HCT116 (cell line): ENCODE measurements around the gene USP31. TPM values are rescaled to one million over a fixed set of nuclear protein-coding genes. Genes with fewer than 3 reads are reported as not detected.

Source experiments
- ATAC-seq: fragments of 200-7000 bp; cut with Tn5 transposase; 2 replicates; pipeline ENCODE4 v1.9.1; 2020; ENCODE audit warnings: mild to moderate bottlenecking, moderate library complexity
- BruUV-seq: library from RNA; stranded (reverse); fragments of 400-500 nt; replicated peaks from 2 replicates; lab custom pipeline; 2021; lab: Mats Ljungman, UMichigan
- CTCF ChIA-PET: fragments of 300-600 bp; sonication (Branson Sonifier 250); formaldehyde crosslinking; loops from one replicate; lab custom pipeline; 2021; ENCODE audit warnings: antibody characterized with exemption; lab: Charles Lee
- POLR2A ChIA-PET: fragments of 300-600, 350-600 bp; sonication (Branson Sonifier 250); formaldehyde crosslinking; loops from one replicate; lab custom pipeline; 2021; ENCODE audit warnings: antibody characterized with exemption; lab: Charles Lee
- RAD21 ChIA-PET, 2 experiments: fragments of 300-600 bp; sonication (Branson Sonifier 250); formaldehyde crosslinking; loops; one replicate each; lab custom pipeline; 2023; ENCODE audit warnings: low total read pairs in 2 of 2; ENCODE audit not compliant: uncharacterized antibody in 2 of 2, unreplicated experiment in 2 of 2, low non-redundant PET in 1 of 2; lab: Charles Lee
- DNase-seq: peaks from one replicate; pipeline ENCODE4 v3.0.0-alpha.2; 2010; ENCODE audit warnings: low read depth, low spot score
- H2AFZ ChIP-seq: fragments of 200-600 bp; shearing (Covaris generic), sonication (generic); 2 replicates; pipeline ENCODE4 v1.6.1; 2017; ENCODE audit warnings: low read depth, mixed run types, mixed read lengths, antibody characterized with exemption, low read length; ENCODE audit not compliant: poor library complexity, severe bottlenecking
- H3K27ac ChIP-seq: 2 replicates; pipeline ENCODE4 v1.5.1; 2012; ENCODE audit warnings: low read depth, low read length
- H3K27me3 ChIP-seq: fragments of 200-600 bp; sonication (generic); 2 replicates; pipeline ENCODE4 v1.6.1; 2016; ENCODE audit warnings: mixed run types, low read length, mixed read lengths; ENCODE audit not compliant: insufficient read depth
- H3K36me3 ChIP-seq, 2 experiments: fragments of 200-500 bp in 1 of 2; fragments of 200-600 bp in 1 of 2; sonication (Bioruptor generic) in 1 of 2; sonication (generic) in 1 of 2; 2 replicates each; pipeline versions ENCODE4 v1.5.1 to v1.6.1; 2014 to 2016; ENCODE audit warnings: low read length in 2 of 2, inconsistent platforms in 1 of 2, mixed read lengths in 1 of 2, mixed run types in 1 of 2; ENCODE audit not compliant: insufficient read depth in 2 of 2, control insufficient read depth in 1 of 2
- H3K4me1 ChIP-seq, 2 experiments: fragments of 200-600 bp in 1 of 2; sonication (generic) in 1 of 2; 2 replicates each; pipeline versions ENCODE4 v1.5.1 to v1.6.1; 2012 to 2017; ENCODE audit warnings: low read length in 2 of 2, inconsistent platforms in 1 of 2, mild to moderate bottlenecking in 1 of 2, mixed read lengths in 1 of 2, mixed run types in 1 of 2, moderate library complexity in 1 of 2; ENCODE audit not compliant: insufficient read depth in 2 of 2, control insufficient read depth in 1 of 2
- H3K4me2 ChIP-seq: fragments of 200-600 bp; sonication (generic); 2 replicates; pipeline ENCODE4 v1.6.1; 2017; ENCODE audit warnings: mixed run types, low read length, mixed read lengths
- H3K4me3 ChIP-seq, 2 experiments: fragments of 200-600 bp in 1 of 2; sonication (generic) in 1 of 2; replicated peaks in 1 of 2; 2 replicates each; pipeline ENCODE4 v1.5.1; 2011 to 2016; ENCODE audit warnings: low read length in 2 of 2, control low read depth in 1 of 2, low read depth in 1 of 2, mild to moderate bottlenecking in 1 of 2, mixed read lengths in 1 of 2, mixed run types in 1 of 2
- H3K79me2 ChIP-seq: fragments of 200-600 bp; sonication (generic); 2 replicates; pipeline ENCODE4 v1.6.1; 2017; ENCODE audit warnings: mild to moderate bottlenecking, mixed run types, low read length, moderate library complexity, mixed read lengths; ENCODE audit not compliant: insufficient read depth
- H3K9ac ChIP-seq: fragments of 200-600 bp; sonication (generic); 2 replicates; pipeline ENCODE4 v1.6.1; 2016; ENCODE audit warnings: low read length, mixed read lengths
- H3K9me2 ChIP-seq: fragments of 200-600 bp; sonication (generic), shearing (Covaris generic); 2 replicates; pipeline ENCODE4 v1.6.1; 2017; ENCODE audit warnings: mixed run types, mild to moderate bottlenecking, moderate library complexity; ENCODE audit not compliant: insufficient read depth
- H3K9me3 ChIP-seq, 2 experiments: fragments of 200-500 bp in 1 of 2; fragments of 200-600 bp in 1 of 2; sonication (Bioruptor generic) in 1 of 2; sonication (generic) in 1 of 2; 2 replicates each; pipeline ENCODE4 v1.6.1; 2014 to 2017; ENCODE audit warnings: low read length in 2 of 2, mixed read lengths in 2 of 2, inconsistent platforms in 1 of 2, low read depth in 1 of 2, mild to moderate bottlenecking in 1 of 2, mixed run types in 1 of 2, moderate library complexity in 1 of 2; ENCODE audit not compliant: control insufficient read depth in 1 of 2, insufficient read depth in 1 of 2
- H4K20me1 ChIP-seq: fragments of 200-600 bp; sonication (generic), shearing (Covaris generic); 2 replicates; pipeline ENCODE4 v1.6.1; 2017; ENCODE audit warnings: mixed run types, mild to moderate bottlenecking, moderate library complexity; ENCODE audit not compliant: insufficient read depth
- CBX3 ChIP-seq: IDR thresholded peaks from 2 replicates; pipeline ENCODE4 v1.6.1; 2012; ENCODE audit warnings: low read depth
- CEBPB ChIP-seq: IDR thresholded peaks from 2 replicates; pipeline ENCODE4 v1.6.1; 2012; ENCODE audit warnings: low read depth
- EGR1 ChIP-seq: IDR thresholded peaks from 2 replicates; pipeline ENCODE4 v1.6.1; 2012; ENCODE audit warnings: low read depth
- ELF1 ChIP-seq: IDR thresholded peaks from 2 replicates; pipeline ENCODE4 v1.6.1; 2012; ENCODE audit warnings: low read depth, borderline replicate concordance
- EZH2phosphoT487 ChIP-seq: fragments of 200-600 bp; IDR thresholded peaks from 2 replicates; pipeline ENCODE4 v1.6.1; 2018; ENCODE audit warnings: antibody characterized with exemption, borderline replicate concordance
- FOSL1 ChIP-seq: IDR thresholded peaks from 2 replicates; pipeline ENCODE4 v1.6.1; 2012; ENCODE audit warnings: low read depth
- JUND ChIP-seq: IDR thresholded peaks from 2 replicates; pipeline ENCODE4 v1.6.1; 2012
- MAX ChIP-seq: IDR thresholded peaks from 2 replicates; pipeline ENCODE4 v1.6.1; 2012
- POLR2A ChIP-seq: IDR thresholded peaks from 2 replicates; pipeline ENCODE4 v1.7.0; 2011; ENCODE audit warnings: borderline replicate concordance; ENCODE audit not compliant: insufficient read depth, insufficient read length; ENCODE audit errors: extremely low read depth
- RAD21 ChIP-seq: IDR thresholded peaks from 2 replicates; pipeline ENCODE4 v1.6.1; 2012; ENCODE audit warnings: low read depth, mild to moderate bottlenecking
- SIN3A ChIP-seq: IDR thresholded peaks from 2 replicates; pipeline ENCODE4 v1.6.1; 2012; ENCODE audit warnings: low read depth
- TCF7L2 ChIP-seq: IDR thresholded peaks from 2 replicates; pipeline ENCODE4 v1.7.0; 2011; ENCODE audit warnings: borderline replicate concordance, inconsistent platforms; ENCODE audit not compliant: insufficient read depth, insufficient read length; ENCODE audit errors: extremely low read depth
- ZFX ChIP-seq: fragments of 450-650 bp; IDR thresholded peaks from 2 replicates; pipeline ENCODE4 v1.6.1; 2017
- ZNF274 ChIP-seq: fragments of 200-500 bp; sonication (Bioruptor generic); IDR thresholded peaks from 2 replicates; pipeline ENCODE4 v1.6.1; 2014; ENCODE audit warnings: mild to moderate bottlenecking, low read depth, low read length, inconsistent platforms
- intact Hi-C: fragments of 100-400 bp; cut with micrococcal nuclease; formaldehyde crosslinking; loops from 2 replicates; pipeline ENCODE4 v1.10.0; 2022
- total RNA-seq: library from RNA; stranded (reverse); gene quantifications from one replicate; pipeline ENCODE4 v1.2.1, GENCODE V29; 2021; ENCODE audit not compliant: unreplicated experiment
- TF ChIP-seq, protein P1 (sequence below): IDR thresholded peaks from 2 replicates; pipeline ENCODE4 v1.6.1; 2012
- TF ChIP-seq, protein P2 (sequence below): IDR thresholded peaks from 2 replicates; pipeline ENCODE4 v1.6.1; 2012; ENCODE audit warnings: low read depth

USP31 gene
- total RNA-seq, 1 experiment from 2014 or later: 12.2 TPM

GRCh38 chr16:23172583-23172982 is 23.3 kb upstream of the USP31 start (continued):
- no peak for TF ChIP-seq TCF7L2
- no peak for TF ChIP-seq ELF1
- TF ChIP-seq SIN3A: no peak
- no peak for TF ChIP-seq FOSL1
- TF ChIP-seq RAD21: no peak
- TF ChIP-seq POLR2A: no peak

DNA sequence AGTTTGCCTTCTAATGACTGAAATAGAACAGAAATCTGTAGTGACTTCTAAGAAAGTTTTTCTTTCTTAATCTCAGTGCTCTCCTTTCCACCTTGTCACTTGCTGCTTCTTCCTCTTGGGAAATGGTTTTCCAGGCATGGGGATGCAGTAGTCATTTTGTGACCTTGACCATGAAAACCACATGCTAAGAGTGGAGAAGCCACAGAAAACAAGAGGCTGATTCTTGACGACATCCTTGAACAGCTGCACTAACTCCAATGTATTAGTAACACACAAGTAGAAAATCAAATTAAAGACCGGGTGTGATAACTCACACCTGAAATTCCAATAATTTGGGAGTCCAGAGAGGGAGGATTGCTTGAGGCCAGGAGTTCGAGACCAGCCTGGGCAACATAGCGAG is 15.5 kb upstream of the USP31 start:
- TF ChIP-seq CEBPB: no peak
- TF ChIP-seq RAD21: no peak
- Histone ChIP-seq H3K4me2 (no peak overlapping the region), H3K9me3 (no peaks in the 10 kb centered on the region), H4K20me1 (no peaks in the 10 kb centered on the region), H3K4me1 (no peaks in the 10 kb centered on the region), H2AFZ (no peak overlapping the region), H3K27ac (no peak overlapping the region), H3K79me2 (no peaks in the 10 kb centered on the region), H3K9me2 (no peaks in the 10 kb centered on the region), H3K9ac (no peak overlapping the region), H3K4me3 (no peak overlapping the region), H3K27me3 (peaks cover 6% of the 10 kb centered on the region; the same call in 1 of the 2 replicates), H3K36me3 (no peaks in the 10 kb centered on the region)
- ChIA-PET CTCF (interaction anchor here (1.7 kb wide), 1 partner anchor 271 kb away, joined by 4 read pairs; no protein-coding TSS in a partner anchor), RAD21 (no interaction called here), POLR2A (no interaction called here)
- ATAC-seq (no peak), DNase-seq (no peak)
- no TSS peak for BruUV-seq
- intact Hi-C loops: no loop called here

GRCh38 chr16:23163921-23164320 is 14.7 kb upstream of the USP31 start:
- BruUV-seq: no TSS peak
- CTCF ChIA-PET: no interaction called here
- TF ChIP-seq JUND (no peak), ZNF274 (no peak), MAX (no peak), ELF1 (no peak), EZH2phosphoT487 (no peak), EGR1 (no peak), FOSL1 (no peak), POLR2A (no peak), ZFX (no peak), CBX3 (no peak)
- TF ChIP-seq, protein P1, sequence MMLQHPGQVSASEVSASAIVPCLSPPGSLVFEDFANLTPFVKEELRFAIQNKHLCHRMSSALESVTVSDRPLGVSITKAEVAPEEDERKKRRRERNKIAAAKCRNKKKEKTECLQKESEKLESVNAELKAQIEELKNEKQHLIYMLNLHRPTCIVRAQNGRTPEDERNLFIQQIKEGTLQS: no peak
- TF ChIP-seq, protein P2, sequence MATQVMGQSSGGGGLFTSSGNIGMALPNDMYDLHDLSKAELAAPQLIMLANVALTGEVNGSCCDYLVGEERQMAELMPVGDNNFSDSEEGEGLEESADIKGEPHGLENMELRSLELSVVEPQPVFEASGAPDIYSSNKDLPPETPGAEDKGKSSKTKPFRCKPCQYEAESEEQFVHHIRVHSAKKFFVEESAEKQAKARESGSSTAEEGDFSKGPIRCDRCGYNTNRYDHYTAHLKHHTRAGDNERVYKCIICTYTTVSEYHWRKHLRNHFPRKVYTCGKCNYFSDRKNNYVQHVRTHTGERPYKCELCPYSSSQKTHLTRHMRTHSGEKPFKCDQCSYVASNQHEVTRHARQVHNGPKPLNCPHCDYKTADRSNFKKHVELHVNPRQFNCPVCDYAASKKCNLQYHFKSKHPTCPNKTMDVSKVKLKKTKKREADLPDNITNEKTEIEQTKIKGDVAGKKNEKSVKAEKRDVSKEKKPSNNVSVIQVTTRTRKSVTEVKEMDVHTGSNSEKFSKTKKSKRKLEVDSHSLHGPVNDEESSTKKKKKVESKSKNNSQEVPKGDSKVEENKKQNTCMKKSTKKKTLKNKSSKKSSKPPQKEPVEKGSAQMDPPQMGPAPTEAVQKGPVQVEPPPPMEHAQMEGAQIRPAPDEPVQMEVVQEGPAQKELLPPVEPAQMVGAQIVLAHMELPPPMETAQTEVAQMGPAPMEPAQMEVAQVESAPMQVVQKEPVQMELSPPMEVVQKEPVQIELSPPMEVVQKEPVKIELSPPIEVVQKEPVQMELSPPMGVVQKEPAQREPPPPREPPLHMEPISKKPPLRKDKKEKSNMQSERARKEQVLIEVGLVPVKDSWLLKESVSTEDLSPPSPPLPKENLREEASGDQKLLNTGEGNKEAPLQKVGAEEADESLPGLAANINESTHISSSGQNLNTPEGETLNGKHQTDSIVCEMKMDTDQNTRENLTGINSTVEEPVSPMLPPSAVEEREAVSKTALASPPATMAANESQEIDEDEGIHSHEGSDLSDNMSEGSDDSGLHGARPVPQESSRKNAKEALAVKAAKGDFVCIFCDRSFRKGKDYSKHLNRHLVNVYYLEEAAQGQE: no peak

More at GRCh38 chr16:23163921-23164320, 14.7 kb upstream of the USP31 start:
- DNase-seq: no peak
- H3K79me2 ChIP-seq: no peaks in the 10 kb centered on the region
- H3K4me1 ChIP-seq: no peaks in the 10 kb centered on the region
- no peak for ATAC-seq
- no peak overlapping the region for H3K27ac ChIP-seq
- no peak overlapping the region for H3K4me3 ChIP-seq
- H3K9me2 ChIP-seq: no peaks in the 10 kb centered on the region
- H3K4me2 ChIP-seq: no peak overlapping the region
- H3K27me3 ChIP-seq: no peaks in the 10 kb centered on the region
- H3K36me3 ChIP-seq: no peaks in the 10 kb centered on the region
- H3K9ac ChIP-seq: no peak overlapping the region
- H3K9me3 ChIP-seq: no peaks in the 10 kb centered on the region
- no peaks in the 10 kb centered on the region for H4K20me1 ChIP-seq
- POLR2A ChIA-PET: no interaction called here
- no peak overlapping the region for H2AFZ ChIP-seq
- intact Hi-C loops: no loop called here
- RAD21 ChIA-PET: no interaction called here
